Stimulated activated CD8-positive, alpha-beta memory T cell treated with anti-CD3 and anti-CD28 coated beads, Interleukin-7, amount 100 ng/mL, for 24 hours (primary cell): ENCODE data around the gene TRAPPC12.
"Not testable (repeated sequence)": the region's sequence is repeated elsewhere in the genome, so short reads cannot be mapped to it uniquely, and the experiment has no call there.

Source experiments
- DNase-seq: peaks from one replicate; pipeline ENCODE4 v3.0.0-alpha.2; 2020; ENCODE audit warnings: low read depth

TRAPPC12 gene

DNA sequence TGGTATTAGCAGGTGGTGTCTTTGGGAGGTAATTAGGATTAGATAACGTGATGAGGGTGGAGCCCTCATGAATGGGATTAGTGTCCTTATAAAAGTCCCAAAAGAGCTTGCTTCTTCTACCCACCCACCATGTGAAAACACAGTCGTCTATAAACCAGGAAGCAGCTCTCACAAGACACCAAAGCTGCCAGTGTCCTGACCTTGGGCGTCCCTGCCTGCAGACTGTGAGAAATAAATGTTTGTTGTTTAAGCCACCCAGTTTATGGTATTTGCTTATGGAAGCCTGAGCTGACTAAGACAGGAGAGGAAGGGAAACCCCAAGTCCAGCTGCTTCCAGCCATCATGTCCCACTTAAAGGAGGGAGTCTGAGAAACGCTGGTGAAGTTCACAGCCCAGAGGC lies 126.3 kb downstream of the TRAPPC12 start:
- no peak for DNase-seq

DNA sequence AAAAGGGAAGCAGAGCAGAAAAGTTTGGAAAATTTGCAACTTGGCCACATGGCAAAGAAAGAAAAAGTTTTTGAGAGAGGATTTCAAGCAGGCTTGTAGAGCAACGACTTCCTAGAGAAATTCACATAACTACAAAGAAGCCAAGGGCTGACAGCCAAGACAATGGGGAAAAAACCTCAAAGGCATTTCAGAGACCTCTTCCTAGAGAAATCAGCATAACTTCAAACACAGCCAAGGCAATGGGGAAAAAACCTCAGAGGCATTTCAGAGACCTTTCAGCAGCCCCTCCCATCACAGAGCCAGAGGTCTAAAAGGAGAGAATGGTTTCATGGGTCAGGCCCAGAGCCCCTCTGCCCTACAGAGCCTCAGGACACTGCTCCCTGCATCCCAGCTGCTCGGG lies 132.6 kb downstream of the TRAPPC12 start:
- no peak for DNase-seq

DNA sequence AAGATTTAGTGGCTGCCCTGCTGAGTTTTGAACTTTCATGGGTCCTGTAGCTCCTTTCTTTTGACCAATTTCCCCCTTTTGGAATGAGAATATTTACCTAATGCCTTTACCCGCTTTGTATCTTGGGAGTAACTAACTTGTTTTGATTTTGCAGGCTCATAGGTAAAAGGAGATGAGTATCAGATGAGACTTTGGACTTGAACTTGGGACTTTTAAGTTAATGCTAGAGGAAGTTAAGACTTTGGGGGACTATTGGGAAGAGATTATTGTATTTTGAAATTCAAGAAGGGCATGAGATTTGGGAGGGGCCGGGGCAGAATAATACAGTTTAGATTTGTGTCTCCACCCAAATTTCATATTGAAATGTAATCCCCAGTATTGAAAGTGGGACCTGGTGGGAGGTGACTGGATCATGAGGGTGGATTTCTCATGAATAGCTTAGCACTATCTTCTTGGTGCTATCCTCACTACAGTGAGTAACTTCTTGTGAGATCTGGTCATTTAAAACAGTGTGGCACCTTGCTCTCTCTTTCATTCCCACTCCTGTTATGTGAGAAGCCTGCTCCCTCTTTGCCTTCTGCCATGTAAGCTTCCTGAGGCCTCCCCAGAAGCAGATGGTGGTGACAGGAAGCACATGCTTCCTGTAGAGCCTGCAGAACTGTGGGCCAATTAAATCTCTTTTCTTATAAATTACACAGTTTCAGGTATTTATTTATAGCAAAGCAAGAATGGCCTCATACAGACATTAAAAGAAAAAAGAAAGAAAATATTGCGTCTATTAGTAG lies 133.7 kb downstream of the TRAPPC12 start:
- no peak for DNase-seq

DNA sequence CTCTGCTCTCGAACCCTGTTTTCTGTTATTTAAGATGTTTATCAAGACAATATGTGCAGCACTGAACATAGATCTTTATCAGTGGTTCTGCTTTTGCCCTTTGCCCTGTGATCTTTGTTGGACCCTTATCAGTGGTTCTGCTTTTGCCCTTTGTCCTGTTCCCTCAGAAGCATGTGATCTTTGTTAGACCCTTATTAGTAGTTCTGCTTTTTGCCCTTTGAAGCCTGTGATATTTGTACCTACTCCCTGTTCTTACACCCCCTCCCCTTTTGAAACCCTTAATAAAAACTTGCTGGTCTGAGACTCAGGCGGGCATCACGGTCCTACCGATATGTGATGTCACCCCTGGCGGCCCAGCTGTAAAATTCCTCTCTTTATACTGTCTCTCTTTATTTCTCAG lies 135.9 kb downstream of the TRAPPC12 start:
- not testable (repeated sequence) for DNase-seq

DNA sequence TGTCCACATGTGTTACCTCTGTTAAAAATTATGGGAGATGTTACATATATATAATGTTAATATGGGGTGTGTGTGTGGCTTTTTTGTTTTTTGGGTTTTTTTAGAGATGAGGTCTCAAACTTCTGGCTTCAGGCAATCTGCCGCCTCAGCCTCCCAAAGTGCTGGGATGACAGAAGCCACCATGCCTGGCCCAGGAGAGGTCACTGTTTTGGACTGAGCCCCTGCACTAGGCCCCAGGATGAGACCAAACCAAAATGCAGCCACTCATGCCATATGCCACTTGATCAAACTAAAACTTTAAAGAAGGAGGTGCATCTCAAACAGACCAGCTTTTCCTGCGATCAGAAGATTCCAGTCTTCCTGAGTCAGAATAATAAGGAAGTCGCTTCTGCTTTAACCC lies 137.3 kb downstream of the TRAPPC12 start:
- DNase-seq: no peak

DNA sequence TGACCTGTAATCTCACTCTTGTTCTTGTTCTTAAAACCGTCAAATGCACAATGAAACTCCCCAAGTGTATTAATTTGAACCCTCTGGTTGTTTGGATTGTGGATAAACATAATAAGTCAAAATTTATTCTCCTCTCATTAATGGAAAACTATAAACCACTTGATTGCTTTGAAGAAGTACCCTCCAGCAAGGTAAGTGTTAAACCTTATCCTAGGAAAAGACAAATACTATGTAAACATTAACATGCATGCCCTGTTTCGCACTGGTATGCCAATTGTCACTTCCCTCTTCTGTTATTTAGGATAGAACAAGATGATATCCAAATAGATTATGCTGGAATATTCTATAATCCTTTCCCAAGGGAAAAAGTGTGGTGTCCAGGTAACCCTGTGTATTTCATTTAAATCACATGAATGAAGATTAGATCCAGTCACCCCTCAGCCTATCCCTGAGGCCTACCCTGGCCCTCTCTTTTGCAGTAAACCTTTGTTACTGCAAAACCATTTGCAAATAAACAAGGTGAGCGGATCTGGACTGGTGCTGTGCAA lies 138.5 kb downstream of the TRAPPC12 start:
- no peak for DNase-seq

DNA sequence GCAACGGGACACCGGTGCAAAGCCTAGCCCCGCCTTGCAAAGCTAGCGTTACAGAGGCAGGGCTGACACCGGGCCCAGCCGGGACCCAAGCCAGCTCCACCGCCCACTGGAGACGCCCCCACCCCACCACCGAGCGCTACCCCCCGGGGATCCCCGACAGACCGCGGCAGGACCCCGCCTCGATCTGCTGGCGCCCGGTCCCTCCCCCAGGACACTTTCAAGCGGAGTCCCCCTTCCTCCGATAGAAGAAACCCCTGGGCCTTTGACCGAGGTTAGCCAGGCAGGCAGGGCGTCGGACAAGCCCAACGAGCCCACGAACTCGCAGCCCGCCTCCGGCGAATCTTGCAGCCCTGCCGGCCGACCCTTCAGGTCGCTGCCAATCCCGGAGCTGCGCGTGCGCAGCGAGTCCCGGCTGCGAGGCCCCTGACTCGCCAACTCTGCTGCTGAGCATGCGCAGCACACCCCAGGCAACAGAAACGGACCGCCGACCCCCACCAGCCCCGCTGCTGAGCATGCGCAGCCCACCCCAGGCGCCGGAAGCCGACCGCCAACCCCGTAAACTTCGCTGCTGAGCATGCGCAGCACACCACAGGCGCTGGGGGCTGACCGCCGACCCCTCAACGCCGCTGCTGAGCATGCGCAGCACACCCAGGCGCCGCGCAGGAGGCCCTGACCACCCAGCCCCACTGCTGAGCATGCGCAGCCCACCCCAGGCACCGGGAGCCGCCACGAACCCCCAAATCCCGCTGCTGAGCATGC lies 139.2 kb downstream of the TRAPPC12 start:
- peak; percentile 98 for DNase-seq

DNA sequence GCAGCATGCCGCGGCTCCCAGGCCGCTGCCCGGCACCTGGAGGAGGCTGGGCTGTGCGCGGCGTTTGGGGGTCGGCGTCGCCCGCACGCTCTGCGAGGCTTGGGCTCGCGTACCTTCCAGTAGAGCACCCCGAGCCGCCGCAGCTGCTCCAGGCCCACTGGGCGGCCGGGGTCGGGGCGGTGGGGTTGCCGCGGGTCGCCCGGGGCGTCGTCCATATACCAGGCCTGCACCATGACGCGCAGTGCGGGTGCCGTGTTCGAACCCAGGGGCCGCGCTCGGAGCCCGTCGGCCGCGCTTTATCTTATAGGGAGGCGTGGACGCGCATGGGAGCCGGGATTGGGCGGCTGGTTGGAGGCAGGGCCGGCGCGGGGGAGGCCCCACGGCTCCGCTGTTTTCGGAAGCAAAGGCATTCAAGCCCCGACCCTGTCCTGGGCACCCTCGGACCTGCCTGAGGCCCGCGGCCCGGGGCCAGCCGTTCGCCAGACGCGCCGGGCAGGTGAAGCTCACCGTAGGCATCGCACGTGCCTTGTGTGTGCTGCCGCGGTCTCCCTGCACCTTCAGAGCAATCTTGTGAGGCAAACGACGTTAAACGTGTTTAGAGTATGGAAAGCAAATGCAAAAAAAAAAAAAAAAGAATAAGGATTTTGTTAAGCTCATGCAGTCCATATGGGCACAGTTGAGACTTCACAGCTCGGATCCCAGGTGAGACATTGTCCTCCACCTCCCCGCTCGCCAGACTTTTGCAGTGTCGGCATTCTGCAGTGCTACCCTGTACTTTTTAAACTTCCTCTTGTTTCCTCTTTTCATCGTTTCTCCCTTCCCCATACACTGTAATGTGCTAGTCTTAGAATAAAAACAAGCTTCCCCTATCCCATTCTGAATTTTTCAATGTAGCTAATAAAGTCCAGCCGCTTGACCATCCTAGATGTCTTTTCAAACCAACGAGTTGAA lies 140.0 kb downstream of the TRAPPC12 start, which contains the start of gene ADI1:
Gene ADI1, minus strand, starts transcription at position 277 of the 951 bp plus-strand sequence. Its CDS starts 44 bp downstream, at position 233.
- peak; percentile 51 for DNase-seq

DNA sequence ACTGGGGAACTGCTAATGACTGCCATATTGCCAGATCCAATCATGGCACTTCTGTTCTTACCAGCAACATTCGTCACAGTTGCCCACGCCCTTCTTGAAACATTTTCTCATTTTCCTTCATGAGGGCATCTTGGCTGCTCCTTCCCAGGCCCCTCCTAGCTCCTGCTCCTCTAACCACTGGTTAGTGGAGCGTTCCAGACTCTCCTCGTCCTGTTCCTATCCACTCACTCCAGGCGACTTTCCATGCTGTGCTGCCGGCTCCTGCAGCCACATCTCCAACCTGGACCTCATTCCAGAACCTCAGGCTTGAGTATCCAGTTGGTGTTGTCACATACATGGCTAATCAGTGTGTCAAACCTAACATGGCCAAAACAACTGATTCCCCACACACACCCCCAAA lies 141.1 kb downstream of the TRAPPC12 start:
- DNase-seq: no peak

DNA sequence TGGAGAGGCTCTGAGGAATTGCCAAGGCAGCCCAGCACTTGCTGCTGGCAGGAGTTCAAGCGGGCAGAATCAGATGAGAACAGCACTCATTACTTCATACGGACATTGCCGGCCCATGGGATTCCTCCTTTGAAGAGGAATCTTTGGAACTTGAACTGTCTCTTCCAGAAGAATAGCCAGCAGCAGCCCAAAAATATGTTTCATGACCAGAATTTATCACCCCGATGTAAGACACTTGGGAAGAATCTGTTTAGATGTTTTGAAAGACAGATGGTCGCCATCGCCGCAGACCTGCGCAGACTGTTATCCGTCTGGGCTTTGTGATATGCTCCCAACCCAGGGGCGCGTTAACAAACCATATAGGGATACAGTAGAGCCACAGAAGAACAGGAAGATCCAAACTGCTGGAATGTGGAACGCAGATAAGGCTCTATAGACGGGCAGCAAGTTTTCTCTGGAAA lies 143.5 kb downstream of the TRAPPC12 start:
- DNase-seq: no peak

DNA sequence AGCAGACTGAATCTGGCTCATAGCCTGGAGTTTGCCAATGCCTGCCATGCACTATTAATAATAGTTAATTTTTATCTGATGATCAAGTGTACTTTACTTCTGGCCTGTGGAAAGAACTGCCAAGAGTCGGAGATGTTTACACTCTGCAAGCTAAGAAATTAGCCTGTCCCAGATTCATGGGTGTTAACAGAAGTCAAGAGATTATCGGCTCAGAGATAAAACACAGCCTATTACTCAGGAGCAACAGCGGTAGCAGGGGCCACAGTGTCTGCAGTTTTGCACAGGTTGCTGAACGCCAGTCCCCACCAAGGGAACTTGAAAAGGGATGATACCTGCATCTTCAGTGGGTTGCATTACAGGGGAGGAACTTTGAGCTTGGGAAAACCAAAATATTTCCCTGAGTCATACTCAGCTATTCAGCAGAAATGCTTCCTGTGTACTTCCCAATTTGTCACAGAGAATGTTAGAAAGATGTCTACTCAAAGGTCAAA lies 144.1 kb downstream of the TRAPPC12 start:
- no peak for DNase-seq

DNA sequence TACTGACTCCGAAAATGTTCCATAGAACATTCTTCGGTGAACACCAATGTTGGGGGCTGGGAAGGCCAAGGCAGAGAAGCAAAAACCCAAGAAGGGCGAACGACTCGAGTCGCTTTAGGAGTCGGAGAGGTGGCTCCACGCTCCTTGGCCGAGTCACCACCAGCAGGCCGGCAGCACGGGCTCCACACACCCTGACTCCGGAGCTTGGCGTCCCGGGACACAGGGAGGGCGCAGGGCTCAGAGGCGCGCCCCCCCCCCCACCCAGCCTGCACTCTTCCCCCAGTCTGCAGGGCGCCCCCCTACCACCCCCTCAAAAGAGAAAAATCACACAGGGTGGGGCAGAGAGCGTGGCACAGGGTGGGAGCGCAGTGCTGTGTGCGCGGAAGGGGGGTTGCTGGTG lies 147.4 kb downstream of the TRAPPC12 start:
- no peak for DNase-seq

DNA sequence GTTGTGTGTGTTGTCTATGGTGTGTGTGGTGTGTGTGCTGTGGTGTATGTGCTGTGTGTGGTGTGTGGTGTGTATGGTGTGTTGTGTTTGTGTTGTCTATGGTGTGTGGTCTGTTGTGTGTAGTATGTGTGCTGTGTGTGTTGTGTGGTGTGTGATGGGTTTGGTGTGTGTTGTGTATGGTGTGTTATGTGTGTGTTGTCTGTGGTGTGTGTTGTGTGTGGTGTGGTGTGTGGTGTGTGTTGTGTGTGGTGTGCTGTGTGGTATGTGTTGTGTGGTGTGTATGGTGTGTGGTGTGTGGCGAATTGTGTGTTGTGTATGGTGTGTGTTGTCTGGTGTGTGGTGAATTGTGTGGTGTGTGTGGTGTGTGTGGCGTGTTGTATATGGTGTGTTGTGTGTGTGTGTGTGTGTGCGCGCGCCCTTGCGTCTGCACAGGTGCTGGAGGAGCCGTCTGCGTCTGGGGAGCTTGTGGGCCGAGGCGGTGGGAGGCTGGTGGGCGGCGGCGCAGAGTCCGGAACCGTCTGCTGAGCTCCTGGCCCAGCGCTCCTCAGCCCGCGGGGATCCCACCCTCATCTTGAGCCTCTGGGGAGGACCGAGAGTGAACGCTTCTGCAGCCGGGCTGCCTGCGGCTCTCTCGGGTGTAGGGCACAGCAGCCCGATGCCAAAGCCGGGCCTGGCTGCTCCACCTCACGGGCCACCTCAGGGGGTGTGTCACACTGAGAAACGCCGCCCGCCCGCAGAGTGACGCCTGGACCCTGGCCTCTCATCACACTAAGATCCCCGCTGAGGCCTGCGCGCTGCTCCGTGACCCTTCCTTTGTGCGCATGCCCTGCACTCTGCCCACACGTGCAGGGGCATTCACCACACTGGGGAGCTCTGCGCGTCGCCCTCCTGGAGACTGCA lies 148.6 kb downstream of the TRAPPC12 start:
- DNase-seq: no peak
